Right atrium auricular region (tissue), 2 donors: ENCODE measurements around the gene CROCC. TPM values are rescaled to one million over a fixed set of nuclear protein-coding genes. Genes with fewer than 3 reads are reported as not detected.

Experiments used
- DNase-seq: peaks from one replicate; pipeline ENCODE4 v3.0.0-alpha.2; 2019; ENCODE audit warnings: low spot score
- H3K27ac ChIP-seq, 2 donors: fragments of 200-600 bp; sonication (generic); 1 replicate in 1 of 2; 2 replicates in 1 of 2; pipeline ENCODE4 v1.5.1; 2016 to 2019
- H3K27me3 ChIP-seq, 2 donors: fragments of 200-600 bp; sonication (generic); one replicate each; pipeline versions ENCODE4 v1.5.1 to v1.6.0; 2017 to 2019
- H3K36me3 ChIP-seq: fragments of 200-600 bp; sonication (generic); one replicate; pipeline ENCODE4 v1.5.1; 2016
- H3K4me1 ChIP-seq, 2 donors: fragments of 200-600 bp; sonication (generic); one replicate each; pipeline versions ENCODE4 v1.5.1 to v1.6.0; 2017 to 2019
- H3K4me3 ChIP-seq, 2 donors: fragments of 200-600 bp; sonication (generic); 1 replicate in 1 of 2; 2 replicates in 1 of 2; pipeline ENCODE4 v1.5.1; 2017 to 2019; ENCODE audit warnings: mild to moderate bottlenecking in 1 of 2, moderate library complexity in 1 of 2
- H3K9me3 ChIP-seq, 2 donors: fragments of 200-600 bp; sonication (generic); one replicate each; pipeline ENCODE4 v1.5.1; 2019
- total RNA-seq, 2 donors: library from RNA; depleted of rRNA; stranded (reverse); fragments of >200 nt; gene quantifications; one replicate each; pipeline ENCODE4 v1.1.0, GENCODE V29; 2016
- TF ChIP-seq, protein P1 (sequence below), 2 donors: fragments of 200-600 bp; sonication (generic); IDR thresholded peaks; one replicate each; pipeline ENCODE4 v1.5.1; 2019; ENCODE audit warnings: antibody characterized with exemption in 2 of 2

Gene CROCC
- total RNA-seq, 2 donors from 2014 or later: 10.0 to 11.7 TPM

DNA sequence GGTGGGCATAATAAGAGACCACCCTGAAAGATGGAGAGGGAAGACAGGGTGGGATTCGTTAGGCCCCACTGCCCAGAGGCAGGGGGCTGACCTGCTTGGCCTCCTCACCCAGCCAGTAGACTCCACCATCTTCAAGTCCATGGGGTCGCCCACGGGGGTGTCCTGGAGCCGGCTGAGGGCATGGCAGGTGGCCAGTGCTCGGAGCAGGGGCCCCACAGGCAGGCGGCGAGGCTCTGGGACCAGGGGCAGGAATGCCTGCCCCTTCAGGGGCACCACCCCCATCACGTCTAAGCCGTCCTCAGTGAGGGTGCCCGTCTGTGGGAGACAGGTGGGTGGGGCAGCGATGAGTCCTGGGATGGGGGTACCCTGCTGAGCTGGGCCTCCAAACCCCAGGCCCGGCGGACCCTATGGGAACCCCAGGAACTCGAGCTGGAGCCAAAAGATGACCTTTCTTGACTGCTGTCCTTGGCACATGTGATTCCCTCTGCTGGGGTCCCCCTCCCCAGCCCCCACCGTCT lies 71.8 kb downstream of the CROCC start:
- H3K27me3 ChIP-seq: no peaks in the 10 kb centered on the region
- H3K4me1 ChIP-seq: no peaks in the 10 kb centered on the region
- H3K4me3 ChIP-seq: no peak overlapping the region
- H3K9me3 ChIP-seq: no peaks in the 10 kb centered on the region
- DNase-seq: no peak
- peaks cover 42% of the 10 kb centered on the region for H3K36me3 ChIP-seq
- TF ChIP-seq, protein P1, sequence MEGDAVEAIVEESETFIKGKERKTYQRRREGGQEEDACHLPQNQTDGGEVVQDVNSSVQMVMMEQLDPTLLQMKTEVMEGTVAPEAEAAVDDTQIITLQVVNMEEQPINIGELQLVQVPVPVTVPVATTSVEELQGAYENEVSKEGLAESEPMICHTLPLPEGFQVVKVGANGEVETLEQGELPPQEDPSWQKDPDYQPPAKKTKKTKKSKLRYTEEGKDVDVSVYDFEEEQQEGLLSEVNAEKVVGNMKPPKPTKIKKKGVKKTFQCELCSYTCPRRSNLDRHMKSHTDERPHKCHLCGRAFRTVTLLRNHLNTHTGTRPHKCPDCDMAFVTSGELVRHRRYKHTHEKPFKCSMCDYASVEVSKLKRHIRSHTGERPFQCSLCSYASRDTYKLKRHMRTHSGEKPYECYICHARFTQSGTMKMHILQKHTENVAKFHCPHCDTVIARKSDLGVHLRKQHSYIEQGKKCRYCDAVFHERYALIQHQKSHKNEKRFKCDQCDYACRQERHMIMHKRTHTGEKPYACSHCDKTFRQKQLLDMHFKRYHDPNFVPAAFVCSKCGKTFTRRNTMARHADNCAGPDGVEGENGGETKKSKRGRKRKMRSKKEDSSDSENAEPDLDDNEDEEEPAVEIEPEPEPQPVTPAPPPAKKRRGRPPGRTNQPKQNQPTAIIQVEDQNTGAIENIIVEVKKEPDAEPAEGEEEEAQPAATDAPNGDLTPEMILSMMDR (IDR thresholded peaks at IDR 0.05): no peak
- H3K27ac ChIP-seq: no peak overlapping the region

DNA sequence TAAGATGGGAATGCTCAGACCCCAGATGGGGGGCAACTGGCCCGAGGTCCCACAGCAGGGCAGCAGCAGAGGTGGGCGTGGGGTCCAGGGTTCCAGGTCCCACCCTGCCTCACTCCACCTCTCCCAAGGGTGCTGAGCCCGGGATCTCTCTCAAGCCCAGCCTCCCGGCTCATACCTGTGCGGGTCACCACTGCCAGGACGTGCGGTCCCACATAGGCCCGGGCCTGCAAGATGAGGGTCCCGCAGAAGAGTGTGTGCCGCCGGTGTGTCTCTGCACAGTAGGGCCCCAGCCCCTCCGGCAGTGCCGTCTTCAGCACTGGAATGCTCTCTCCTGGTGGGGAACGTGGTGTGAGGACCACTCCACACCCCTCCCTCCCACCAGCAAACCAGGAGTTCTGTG lies 75.1 kb downstream of the CROCC start:
- H3K27me3 ChIP-seq: no peaks in the 10 kb centered on the region
- DNase-seq: no peak
- TF ChIP-seq, protein P1 (IDR thresholded peaks at IDR 0.05): no peak
- no peaks in the 10 kb centered on the region for H3K4me1 ChIP-seq
- H3K36me3 ChIP-seq: peaks cover 50% of the 10 kb centered on the region
- no peak overlapping the region for H3K4me3 ChIP-seq
- H3K27ac ChIP-seq: no peak overlapping the region
- no peaks in the 10 kb centered on the region for H3K9me3 ChIP-seq

- no peak for DNase-seq
- Histone ChIP-seq H3K9me3 (no peaks in the 10 kb centered on the region), H3K4me3 (no peak overlapping the region), H3K4me1 (no peaks in the 10 kb centered on the region), H3K27me3 (no peaks in the 10 kb centered on the region), H3K36me3 (peaks cover 57% of the 10 kb centered on the region), H3K27ac (no peak overlapping the region)
- TF ChIP-seq, protein P1 (IDR thresholded peaks at IDR 0.05): no peak
Observed at GRCh38 chr1:16998589-16998988, 76.9 kb downstream of the CROCC start.

GRCh38 chr1:16999863-17000262 lies 78.1 kb downstream of the CROCC start:
- no peaks in the 10 kb centered on the region for H3K4me1 ChIP-seq
- peaks cover 69% of the 10 kb centered on the region for H3K36me3 ChIP-seq
- TF ChIP-seq, protein P1 (IDR thresholded peaks at IDR 0.05): no peak

GRCh38 chr1:17001760-17002523 lies 80.2 kb downstream of the CROCC start:
- H3K27me3 ChIP-seq: no peaks in the 10 kb centered on the region
- no peak for DNase-seq
- TF ChIP-seq, protein P1 (IDR thresholded peaks at IDR 0.05): no peak

More at GRCh38 chr1:16999863-17000262, 78.1 kb downstream of the CROCC start:
- Histone ChIP-seq H3K27me3 (no peaks in the 10 kb centered on the region), H3K4me3 (no peak overlapping the region), H3K9me3 (no peaks in the 10 kb centered on the region), H3K27ac (no peak overlapping the region)
- no peak for DNase-seq

More at GRCh38 chr1:17001760-17002523, 80.2 kb downstream of the CROCC start:
- Histone ChIP-seq H3K27ac (no peak overlapping the region), H3K4me3 (no peak overlapping the region), H3K4me1 (no peaks in the 10 kb centered on the region), H3K9me3 (no peaks in the 10 kb centered on the region), H3K36me3 (peaks cover 61% of the 10 kb centered on the region)
